CD1c-positive myeloid dendritic cell (primary cell): ENCODE results near the gene HEXB.

ENCODE experiments used
- DNase-seq: peaks from one replicate; pipeline ENCODE4 v3.0.0-alpha.2; 2016; ENCODE audit errors: extremely low spot score

Gene HEXB

DNA sequence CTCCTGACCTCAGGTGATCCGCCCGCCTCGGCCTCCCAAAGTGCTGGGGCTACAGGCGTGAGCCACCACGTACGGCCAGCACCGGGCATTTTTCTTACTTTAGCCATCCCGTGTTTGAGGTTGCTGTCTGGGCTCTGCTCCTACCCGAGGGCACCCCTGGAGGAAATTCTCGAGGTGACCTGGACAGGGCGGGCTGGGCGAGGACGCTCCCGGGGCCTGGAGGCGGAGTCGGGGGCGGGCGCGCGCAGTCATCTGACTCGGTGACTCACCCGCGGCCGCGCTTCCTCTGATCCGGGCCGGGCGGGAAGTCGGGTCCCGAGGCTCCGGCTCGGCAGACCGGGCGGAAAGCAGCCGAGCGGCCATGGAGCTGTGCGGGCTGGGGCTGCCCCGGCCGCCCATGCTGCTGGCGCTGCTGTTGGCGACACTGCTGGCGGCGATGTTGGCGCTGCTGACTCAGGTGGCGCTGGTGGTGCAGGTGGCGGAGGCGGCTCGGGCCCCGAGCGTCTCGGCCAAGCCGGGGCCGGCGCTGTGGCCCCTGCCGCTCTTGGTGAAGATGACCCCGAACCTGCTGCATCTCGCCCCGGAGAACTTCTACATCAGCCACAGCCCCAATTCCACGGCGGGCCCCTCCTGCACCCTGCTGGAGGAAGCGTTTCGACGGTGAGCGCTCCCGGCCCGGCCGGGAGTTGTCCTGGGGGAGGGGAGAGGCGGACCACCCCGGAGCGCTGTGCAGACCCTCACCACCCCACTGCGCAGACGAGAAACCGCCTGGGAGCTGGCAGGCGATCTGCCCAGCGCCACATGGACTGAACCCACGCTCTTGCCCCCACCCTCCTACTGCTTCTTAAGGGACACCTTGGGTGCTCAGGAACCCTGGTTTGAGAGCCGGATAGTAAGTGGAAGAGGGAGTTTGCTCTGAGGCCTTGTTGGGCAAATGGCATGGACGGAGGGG lies at the start of gene HEXB:
Gene HEXB, plus strand, starts transcription at position 334 of the 952 bp plus-strand sequence. Its CDS starts 28 bp downstream, at position 362.
- peak; percentile 96 for DNase-seq

- no peak for DNase-seq
Observed at GRCh38 chr5:74636149-74636548, 48.9 kb upstream of the HEXB start.

- DNase-seq = no peak
Observed at GRCh38 chr5:74636552-74636951, 48.5 kb upstream of the HEXB start.

- DNase-seq = no peak
Observed at GRCh38 chr5:74638544-74638969, 46.5 kb upstream of the HEXB start.

GRCh38 chr5:74638970-74639806 lies 45.8 kb upstream of the HEXB start:
- DNase-seq = no peak

DNA sequence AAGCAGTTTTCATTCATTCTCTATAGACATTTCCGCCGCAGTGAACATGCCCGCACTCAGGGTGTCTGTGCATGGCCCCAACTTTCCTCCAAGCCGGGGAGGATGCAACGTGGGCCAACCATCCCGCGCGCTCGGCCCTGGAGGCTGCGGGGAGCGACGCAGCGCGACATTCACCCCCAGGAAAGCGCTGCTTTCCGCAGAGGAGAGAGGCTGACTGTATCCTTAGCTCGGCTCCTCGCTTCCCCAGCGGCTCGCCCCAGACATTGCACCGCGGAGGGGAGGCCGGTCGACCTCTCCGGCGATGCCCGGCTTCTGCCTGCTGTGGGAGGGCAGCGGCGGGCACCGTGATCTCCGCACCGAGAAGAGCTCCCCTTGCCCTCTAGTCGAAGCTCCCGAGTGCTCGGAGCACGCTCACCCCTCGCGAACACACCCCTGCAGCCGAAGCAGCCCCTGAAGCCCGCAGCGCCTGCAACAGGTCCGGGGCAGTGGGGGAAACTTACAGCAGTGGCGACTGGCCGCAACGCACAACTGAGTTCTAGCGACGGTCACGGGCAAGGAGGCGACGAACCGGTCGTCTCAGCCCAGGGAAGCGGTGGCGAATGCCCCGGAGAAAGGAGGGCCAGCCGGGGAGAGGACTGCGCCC lies 45.1 kb upstream of the HEXB start:
- DNase-seq = peak; percentile 56

DNA sequence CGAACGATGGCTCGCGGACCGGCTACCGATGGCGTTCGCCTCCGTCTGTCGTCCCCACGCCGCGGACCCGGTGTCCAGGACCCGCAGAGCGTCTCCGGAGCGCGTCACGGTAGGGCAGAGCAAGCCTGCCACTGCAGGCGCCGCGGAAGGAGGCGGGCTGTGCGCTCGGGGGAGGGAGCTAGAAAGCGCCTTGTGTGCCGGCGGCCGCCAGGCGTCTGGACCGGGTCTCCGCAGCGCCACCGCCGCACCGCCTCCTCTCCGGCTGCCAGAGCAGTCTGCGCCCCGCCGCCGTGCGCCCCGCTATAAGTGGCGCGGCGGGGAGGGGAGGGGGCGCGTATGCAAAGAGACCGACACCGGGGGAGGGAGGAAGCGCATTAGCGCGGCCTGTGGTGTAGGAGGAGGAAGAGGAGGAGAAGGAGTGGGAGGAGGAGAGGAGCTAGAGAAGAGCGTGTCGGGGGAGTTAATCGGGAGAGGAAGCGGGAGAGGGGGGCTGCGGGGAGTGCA lies 44.5 kb upstream of the HEXB start, which contains the start of gene ENC1:
Gene ENC1, minus strand, starts transcription at position 279 of the 504 bp plus-strand sequence. CDS start 4,243 bp downstream, outside the sequence.
- peak; percentile 88 for DNase-seq

DNA sequence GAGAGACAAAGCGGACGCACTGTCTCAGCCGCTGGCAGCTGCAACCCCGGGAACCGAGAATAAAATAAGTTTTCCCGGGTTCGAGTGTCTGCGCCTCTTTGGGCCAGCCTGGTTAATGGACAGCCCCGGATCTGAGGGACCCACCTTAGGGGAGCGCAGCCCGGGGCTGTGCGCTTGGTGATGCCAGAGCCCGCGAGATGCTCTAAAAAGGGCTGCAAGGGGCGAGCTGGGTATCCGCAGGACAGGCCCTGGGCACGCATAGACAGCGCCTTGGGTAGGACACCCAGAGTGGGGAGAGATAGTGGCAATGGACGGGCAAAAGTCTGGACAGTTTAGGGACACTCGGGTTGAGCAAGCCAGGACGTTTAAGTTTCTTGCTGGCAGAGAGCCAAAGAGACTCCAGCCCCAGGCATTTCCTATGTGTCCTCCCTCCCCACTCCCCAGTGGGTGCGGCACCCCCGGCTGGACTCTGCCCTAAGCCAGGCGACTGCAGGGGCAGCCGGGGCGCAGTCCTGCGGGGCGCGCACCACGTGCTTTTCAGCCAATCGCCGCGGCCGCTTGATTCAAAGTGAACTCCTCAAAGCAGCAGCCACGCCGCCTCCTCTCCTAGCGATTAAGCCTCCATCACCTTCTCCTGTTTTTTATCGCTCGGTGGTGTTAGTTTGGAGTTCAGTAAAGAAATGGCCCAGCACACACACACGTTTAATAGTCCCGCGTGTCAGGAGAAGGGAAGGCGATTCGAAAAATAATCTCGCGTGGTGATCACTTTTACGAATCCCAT lies 43.9 kb upstream of the HEXB start:
- DNase-seq = peak; percentile 66

DNA sequence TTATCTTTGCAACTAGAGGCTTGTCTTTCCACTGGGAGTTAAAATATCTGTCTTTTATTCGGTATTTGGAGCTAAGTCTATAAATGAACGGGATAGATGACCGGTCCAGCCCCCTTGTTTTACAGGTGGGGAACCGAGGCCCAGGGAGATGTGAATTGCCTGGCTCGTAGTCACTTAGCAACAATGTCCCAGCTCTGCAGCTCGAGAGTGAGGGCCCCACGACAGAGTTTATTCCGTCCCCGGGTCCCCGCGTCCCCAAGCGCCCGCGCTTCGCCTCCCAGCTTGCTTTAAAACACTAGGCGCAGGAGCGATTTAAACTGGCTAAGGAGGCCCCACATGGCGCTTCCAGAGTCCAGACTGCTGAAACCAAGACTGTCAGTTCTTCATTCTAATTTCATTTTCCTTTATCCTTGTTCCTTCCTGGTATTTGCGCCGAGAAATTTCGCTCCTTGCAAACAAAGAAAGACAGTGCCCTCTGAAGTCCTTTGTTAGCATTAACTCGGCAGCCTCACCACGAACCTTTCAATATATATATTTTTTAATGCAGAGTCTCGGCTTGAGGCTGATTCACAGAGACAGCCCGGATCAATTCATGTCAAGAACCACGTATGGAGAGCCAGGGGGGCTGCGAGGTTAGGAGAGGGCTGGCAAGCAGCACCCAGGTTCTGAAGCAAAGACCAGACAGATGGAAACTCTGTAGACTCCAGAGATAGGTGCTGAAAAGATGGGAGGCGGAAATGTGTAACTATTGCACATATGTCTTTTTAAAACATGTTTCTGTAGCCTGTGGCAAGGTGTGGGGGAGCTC lies 43.1 kb upstream of the HEXB start:
- peak; percentile 68 for DNase-seq

DNA sequence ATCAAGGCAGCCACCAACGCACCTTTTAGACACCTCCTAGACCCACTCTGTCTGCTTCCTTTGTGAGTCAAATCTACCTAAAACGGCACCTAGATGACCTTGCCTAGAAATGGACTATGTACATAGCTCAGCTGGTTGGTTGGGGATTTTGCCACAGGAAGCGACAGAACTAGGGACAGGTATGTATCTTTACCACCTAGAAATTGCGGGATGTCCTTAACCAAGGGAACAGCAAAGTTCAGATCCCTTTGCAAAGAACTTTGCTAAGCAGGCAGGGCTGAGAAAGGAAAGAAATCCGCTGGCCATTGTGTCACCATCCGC lies 42.5 kb upstream of the HEXB start:
- no peak for DNase-seq

- peak; percentile 72 for DNase-seq
Observed at GRCh38 chr5:74643111-74643562, 41.9 kb upstream of the HEXB start.

GRCh38 chr5:74647096-74647495 lies 37.9 kb upstream of the HEXB start:
- no peak for DNase-seq

GRCh38 chr5:74648835-74649293 lies 36.2 kb upstream of the HEXB start:
- peak; percentile 68 for DNase-seq

DNA sequence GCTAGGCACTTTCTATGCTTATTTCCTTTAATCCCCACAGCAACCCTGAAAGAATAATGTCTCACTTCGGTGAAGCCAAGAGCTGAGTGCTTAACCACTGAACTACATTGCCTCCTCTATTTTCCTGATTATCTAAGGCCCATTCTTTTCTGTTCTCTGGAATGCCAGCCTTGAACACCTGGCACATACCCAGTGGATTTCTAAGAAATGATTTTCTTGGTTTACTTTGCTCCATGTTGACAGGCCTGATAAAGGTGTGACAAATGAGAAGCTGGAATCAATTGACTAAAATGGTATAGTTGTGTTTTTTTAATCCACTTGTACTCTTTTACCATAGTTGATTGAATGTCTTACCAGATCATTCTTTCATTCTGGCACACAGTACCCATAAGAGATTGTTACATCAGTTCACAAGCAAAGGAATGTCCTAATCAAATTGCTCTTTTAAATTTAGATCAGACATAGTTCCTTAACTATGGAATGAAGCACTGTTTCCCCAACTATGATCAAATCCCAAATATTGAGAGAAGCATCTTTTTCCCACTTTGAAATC lies 35.5 kb upstream of the HEXB start:
- no peak for DNase-seq

GRCh38 chr5:74651710-74652109 lies 33.3 kb upstream of the HEXB start:
- DNase-seq = no peak

DNA sequence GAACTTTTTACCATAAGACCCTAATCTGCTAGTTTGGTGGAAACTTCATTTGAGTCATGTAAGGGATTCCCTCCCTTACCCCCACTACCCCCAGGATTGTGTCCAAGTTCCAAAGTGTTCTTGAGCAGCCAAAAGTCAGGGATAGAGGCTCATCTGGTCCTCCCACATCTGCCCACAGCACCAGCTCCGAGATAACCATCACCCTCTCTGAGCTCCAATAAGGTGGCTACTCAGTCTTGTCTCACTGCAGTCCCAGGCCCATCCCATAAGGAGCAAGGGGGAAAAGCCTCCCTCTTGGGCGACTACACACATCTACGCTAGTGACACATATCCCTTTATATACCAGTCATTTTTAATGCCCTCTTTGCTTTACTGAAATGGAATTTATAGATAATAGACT lies 32.5 kb upstream of the HEXB start:
- no peak for DNase-seq

DNA sequence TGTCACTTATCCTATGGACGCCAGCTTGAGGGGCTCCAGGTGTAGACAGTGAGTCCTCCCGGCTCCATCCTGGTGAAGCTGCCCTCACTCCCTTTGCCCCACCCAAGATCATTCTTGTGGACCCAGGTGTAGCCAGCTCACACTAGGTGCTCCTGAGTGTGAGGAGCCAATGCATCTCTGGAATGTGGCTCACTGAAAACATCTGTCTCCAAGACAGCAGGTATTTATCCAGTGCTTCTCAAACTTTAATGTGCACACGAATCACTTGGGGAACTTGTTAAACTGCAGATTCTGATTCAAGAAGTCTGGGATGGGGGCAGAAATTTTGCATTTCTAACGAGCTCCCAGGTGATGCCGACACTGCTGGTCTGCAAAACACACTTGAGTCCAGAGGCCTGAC lies 31.0 kb upstream of the HEXB start:
- DNase-seq = no peak

DNA sequence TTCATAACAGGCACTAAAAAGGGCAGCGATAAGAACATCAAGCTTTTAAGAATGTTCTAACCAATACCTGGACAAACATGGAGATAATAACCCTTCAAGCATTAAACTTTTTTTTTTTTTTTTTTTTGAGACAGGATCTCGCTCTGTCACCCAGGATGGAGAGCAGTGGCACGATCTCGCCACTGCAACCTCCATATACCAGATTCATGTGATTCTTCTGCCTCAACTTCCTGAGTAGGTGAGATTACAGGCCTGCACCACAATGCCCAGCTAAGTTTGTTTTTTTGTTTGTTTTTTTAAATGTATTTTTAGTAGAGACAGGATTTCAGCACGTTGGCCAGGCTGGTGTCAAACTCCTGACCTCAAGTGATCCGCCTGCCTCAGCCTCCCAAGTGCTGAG lies 29.8 kb upstream of the HEXB start:
- no peak for DNase-seq

- DNase-seq = no peak
Observed at GRCh38 chr5:74655716-74656115, 29.3 kb upstream of the HEXB start.

- DNase-seq = no peak
Observed at GRCh38 chr5:74657165-74657564, 27.9 kb upstream of the HEXB start.
